GM19397 (cell line): ENCODE results near the gene NDRG2.

Experiments
- ATAC-seq: cut with Tn5 transposase; IDR thresholded peaks from one replicate; pipeline ENCODE4 v1.9.1; 2021; ENCODE audit warnings: mild to moderate bottlenecking, moderate library complexity; ENCODE audit not compliant: unreplicated experiment

Gene NDRG2

DNA sequence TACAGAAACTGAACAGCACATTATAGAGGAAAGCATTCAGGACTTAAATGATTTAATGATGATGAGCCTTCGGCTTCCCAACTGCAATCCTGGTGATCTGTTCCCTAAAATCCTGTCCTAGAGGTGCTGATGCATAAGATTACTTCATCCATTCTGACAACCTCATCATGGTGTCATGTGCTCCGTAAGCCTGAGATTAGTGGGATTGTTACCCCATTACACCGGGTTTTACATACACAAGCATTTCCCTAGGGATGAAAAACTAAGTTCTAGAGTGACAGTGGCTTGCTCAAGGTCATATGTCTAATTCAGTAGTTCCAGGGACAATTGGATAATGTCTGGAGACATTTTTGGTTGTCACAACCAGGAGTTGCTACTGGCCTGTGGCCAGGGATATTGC is 12.3 kb upstream of the NDRG2 start:
- ATAC-seq, result no peak

DNA sequence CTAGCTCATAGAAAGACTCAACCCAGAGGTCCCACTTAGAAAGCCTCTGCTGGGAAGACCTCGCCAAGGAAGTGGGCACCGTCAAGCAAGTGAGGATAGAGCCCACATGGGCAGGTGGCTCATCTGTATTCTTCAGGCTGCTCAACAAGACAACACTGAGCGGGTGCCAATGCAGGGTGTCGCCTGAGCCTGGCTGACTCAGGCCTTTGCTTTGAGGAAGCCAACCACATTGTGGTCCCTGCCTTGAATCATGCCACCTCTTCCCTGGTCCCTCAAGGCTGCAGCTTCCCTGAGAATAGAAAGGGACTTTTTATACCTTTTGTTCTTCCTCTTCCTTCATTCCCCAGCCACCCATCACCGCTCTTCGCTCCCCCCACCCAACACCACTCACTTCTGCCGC is 11.9 kb upstream of the NDRG2 start:
- ATAC-seq, result no peak

- no peak for ATAC-seq
Observed at GRCh38 chr14:21034707-21035106, 9.8 kb upstream of the NDRG2 start, which contains the start of gene RNASE13. Gene RNASE13, minus strand, starts transcription at chr14:21034807. Its CDS starts 519 bp downstream, at chr14:21034288.

- no peak for ATAC-seq
Observed at GRCh38 chr14:21033133-21033698, 8.4 kb upstream of the NDRG2 start.

GRCh38 chr14:21032326-21033132 is 7.7 kb upstream of the NDRG2 start:
- no peak for ATAC-seq

- no peak for ATAC-seq
Observed at GRCh38 chr14:21030531-21030930, 5.7 kb upstream of the NDRG2 start.

DNA sequence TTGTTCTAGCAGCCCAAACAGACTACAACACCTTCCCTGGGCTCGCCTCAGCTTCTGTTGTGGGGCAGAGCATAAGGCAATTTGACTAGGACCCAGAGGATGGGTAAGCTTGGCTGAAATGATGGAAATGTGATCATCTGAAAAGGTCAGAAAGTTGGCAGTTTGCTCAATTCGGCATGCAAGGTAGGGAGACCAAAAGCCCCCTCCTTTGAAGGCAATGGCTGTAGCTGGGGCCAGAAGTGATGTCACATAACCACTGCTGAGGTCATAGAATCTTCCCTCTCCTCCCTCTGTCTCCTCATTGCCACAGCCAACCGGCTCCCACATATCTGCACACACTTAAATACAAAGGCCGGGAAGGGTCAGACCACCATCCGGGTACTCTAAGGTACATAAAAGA is 5.1 kb upstream of the NDRG2 start, which contains the start of gene TPPP2:
Gene TPPP2, plus strand, starts transcription at position 301 of the 400 bp plus-strand sequence. CDS start 365 bp downstream, outside the sequence.
- ATAC-seq, result no peak

- no peak for ATAC-seq
Observed at GRCh38 chr14:21026988-21027315, 2.1 kb upstream of the NDRG2 start.

GRCh38 chr14:21026274-21026987 is 1.6 kb upstream of the NDRG2 start:
- no peak for ATAC-seq

DNA sequence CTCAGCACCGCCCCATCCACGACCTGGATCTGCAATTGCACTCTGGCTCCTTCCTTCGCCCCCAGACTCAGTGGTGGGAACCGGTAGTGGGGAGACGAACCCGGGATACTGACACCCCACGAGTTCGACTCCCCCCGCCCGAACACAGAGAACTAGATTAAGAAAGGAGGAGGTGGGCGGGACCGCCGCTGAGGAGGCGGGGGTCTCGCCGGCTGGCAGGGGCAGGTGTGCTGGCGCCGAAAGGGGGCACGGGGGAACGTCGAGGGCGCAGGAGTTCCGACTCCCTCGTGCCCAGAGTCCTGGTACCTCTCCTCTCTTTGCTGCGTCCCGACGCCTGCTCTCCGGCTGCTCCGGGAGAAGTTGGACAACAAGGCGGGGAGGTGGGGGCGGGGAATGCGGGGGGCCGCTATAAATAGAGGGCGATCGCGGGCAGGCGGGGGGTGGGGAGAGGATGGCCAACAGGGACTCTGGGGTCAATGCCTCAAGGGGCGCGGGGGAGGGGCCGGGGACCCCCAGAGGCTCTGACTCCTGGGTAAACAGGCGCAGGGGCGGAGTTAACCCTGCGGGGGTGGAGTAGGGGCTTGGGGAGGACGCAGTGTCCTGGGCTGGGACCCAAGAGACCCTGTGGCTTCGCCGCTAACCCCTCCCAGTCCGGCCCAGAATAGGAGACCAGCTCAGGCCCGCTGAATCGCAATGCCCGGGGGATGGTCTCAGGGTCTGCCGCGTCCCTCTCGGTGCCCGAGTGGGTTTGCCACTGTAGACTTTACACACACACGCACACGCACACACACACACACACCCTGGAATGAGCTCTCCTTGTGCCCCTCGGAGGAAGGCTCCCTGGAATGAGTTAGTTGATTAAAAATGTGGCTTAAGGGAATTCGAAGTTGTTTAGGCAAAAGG is 761 bp upstream of the NDRG2 start:
- no peak for ATAC-seq

DNA sequence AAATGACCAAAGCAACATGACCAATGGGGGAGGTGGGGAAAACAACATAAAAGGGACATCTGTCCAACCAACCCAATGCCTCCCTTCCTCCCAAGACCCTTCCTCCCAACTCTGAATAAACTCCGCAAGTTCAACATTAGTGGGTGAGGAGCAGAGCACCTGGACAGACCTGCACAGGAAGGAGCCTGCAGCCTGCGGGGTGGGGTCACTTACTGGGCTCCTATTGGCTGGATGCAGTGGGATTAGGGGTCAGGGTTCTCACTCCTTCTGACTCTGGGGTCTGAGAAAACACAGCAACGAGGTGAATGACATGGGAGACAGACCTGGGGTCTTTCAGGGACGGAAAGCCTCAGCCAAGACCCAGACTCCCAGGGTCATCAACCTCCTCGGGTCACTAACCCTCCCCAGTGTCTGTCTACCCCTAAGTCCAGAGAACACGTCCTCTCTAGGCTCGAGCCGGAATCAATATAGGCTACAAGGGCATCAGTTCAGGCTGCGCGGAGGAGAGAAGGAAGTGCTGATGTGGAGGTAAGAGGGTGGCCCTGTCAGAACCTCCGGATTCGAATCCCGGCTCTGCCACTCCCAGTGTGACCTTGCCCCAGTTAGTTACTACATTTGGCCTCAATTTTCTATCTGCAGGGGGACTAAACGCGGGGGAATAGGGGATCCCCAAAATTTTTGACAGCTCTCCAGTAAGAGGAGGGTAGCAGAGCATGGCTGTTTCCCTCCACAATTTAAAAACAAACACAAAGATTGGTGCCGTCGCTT is 860 bp downstream of the NDRG2 start:
- no peak for ATAC-seq

DNA sequence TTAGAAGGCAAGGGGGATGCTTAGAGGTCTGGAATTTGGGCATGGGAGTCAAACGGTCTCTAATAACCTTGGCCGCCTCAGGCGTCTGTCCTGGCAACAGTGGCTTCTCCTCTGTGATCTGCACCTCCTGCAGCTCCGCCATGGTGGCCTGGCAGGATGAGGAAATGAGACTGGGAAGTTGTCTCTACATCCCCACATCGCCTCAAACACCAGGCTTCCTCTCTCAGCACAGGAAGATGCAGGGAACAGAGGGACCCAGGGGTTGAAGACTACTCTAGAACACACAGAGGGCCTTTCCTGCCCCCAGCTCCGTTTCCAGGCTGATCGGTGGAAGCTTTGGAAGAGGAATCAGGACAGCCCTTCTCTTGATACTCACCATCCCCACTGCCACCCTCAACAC is 1.7 kb downstream of the NDRG2 start:
- ATAC-seq, result no peak

GRCh38 chr14:21022686-21023085 is 2.2 kb downstream of the NDRG2 start:
- ATAC-seq, result no peak

DNA sequence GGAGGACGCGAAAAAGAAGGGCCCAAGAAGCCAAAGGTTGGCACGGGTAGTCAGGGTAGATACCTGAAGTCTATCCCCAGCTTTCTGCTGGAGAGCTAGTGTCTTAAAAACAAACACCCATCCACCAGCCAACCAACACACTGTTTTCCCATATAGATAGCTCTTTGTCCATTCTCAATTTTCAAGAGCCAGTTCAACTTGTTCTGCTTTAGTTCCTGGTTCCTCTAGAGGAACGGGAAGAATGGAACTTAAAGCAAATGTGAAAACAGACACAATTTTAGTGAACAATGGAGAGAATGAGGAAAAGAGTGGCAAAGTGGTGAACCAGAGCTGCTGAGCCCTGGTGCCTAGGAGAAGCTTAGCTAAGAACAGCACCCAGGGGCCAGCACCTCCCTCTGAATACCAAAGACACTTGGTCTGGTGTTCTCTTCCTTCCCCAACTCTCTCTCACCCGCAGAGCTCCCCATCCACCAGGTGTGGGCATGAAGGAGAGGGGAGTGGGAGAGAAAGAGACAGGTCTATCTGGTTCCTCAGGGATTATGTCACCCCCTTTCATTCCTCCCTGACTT is 3.8 kb downstream of the NDRG2 start:
- no peak for ATAC-seq

DNA sequence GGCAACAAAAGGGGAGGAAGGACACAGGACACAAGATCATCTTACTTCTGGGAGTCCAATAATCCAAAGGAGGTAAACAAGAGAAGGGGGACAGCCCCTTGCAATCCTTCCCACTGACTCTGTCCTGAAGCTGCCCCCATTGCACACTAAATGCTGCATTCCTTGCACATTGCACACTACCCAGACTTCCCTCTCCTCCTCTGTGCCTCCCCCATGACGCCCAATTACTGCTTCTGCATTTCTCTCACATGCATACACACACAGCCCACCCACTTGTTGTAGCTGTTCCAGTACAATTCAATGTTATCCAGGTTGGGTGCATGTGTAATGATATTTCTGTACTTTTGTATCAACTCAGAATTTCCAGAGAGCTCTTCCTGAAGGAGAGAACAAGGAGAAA is 5.5 kb downstream of the NDRG2 start:
- ATAC-seq, result no peak

- no peak for ATAC-seq
Observed at GRCh38 chr14:21018781-21019180, 6.1 kb downstream of the NDRG2 start.

DNA sequence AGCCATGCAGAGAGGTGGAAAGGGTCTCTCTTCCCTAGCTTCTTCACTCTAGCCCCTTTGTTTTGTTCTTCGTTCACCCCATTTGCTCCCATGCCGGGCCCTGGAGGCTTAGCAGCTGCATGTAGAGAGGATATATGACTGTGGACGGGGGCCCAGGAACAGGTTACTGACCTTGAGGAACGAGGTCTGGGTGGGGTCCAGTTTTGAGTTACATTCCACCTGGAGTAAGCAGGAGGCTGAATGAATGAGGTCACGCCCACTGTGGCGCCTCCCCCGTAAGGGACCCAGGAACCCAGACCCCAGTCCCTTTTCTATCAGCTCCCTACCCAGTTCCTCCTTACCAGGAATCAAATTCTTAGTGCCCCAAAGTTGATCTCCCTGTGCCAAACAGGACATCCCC is 6.6 kb downstream of the NDRG2 start:
- no peak for ATAC-seq

DNA sequence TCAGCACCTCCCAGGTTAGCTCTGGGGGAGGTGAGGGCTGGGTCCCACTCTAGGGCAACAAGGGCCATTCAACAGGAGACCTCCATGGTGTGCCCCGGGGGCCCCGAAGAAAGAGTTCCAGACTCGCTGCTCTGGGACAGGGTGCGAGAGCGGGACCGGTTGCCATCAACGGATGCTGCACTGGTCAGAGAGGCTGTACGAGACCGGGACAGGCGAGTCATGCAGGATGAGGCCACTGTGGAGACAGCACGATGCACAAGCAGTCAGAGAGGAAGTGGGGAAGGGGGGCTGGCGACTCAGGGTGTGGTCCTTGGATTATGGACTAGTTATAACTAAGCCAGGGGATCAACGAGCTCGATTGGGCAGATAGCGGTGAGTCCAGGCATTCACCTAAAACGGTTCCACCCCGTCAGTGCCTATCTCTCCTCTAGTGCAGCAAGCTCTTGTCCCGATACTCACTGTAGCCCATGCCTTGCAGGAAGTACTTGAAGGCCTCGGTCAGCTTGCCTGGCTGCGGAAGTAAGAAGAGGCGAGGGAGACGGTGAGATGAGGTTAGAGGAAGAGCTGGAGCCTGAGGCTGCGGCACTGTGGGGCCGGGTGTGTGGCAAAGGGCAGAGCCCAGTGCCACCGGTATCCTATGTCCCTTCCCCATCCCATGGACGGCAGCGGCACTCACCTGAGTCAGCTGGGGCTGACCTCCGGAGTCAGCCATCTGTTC is 7.2 kb downstream of the NDRG2 start:
- no peak for ATAC-seq
